WTC11 (cell line): ENCODE data around the gene ADAMTS12. TPM values are rescaled to one million over a fixed set of nuclear protein-coding genes. Genes with fewer than 3 reads are reported as not detected.

Experiments
- ATAC-seq: fragments of 200-7000 bp; cut with Tn5 transposase; 2 replicates; pipeline ENCODE4 v1.10.0; 2021; ENCODE audit warnings: mild to moderate bottlenecking, moderate library complexity
- CTCF ChIA-PET: fragments of 300-600 bp; sonication (Branson Sonifier 250); formaldehyde crosslinking; loops from one replicate; lab custom pipeline; 2021; ENCODE audit warnings: antibody characterized with exemption; lab: Charles Lee
- POLR2A ChIA-PET: fragments of 350-600 bp; sonication (Branson Sonifier 250); formaldehyde crosslinking; loops from one replicate; lab custom pipeline; 2021; ENCODE audit warnings: antibody characterized with exemption; lab: Charles Lee
- DNase-seq: peaks from one replicate; pipeline ENCODE4 v3.0.0; 2021; ENCODE audit warnings: low spot score
- H3K27ac Mint-ChIP-seq: 2 replicates; pipeline ENCODE4 v1.8.0; 2021; ENCODE audit warnings: mixed read lengths
- H3K27me3 Mint-ChIP-seq: 2 replicates; pipeline ENCODE4 v1.8.0; 2021; ENCODE audit warnings: low read depth, mild to moderate bottlenecking, moderate library complexity, mixed read lengths
- H3K36me3 Mint-ChIP-seq: 2 replicates; pipeline ENCODE4 v1.8.0; 2021; ENCODE audit warnings: mixed read lengths
- H3K4me1 Mint-ChIP-seq: 2 replicates; pipeline ENCODE4 v1.8.0; 2022; ENCODE audit warnings: mixed read lengths
- H3K4me3 Mint-ChIP-seq: 2 replicates; pipeline ENCODE4 v1.8.0; 2021; ENCODE audit warnings: mild to moderate bottlenecking, moderate library complexity, mixed read lengths
- H3K9me3 Mint-ChIP-seq: 2 replicates; pipeline ENCODE4 v1.8.0; 2021; ENCODE audit warnings: mixed read lengths
- CREB1 ChIP-seq: sonication (generic); formaldehyde crosslinking; IDR thresholded peaks from 2 replicates; pipeline ENCODE4 v1.8.0; 2023; ENCODE audit warnings: mild to moderate bottlenecking, missing genetic modification reagents
- CREM ChIP-seq: sonication (generic); formaldehyde crosslinking; IDR thresholded peaks from 2 replicates; pipeline ENCODE4 v1.8.1; 2022; ENCODE audit warnings: mild to moderate bottlenecking, missing genetic modification reagents, moderate library complexity
- FOXJ3 ChIP-seq: sonication (generic); formaldehyde crosslinking; IDR thresholded peaks from 2 replicates; pipeline ENCODE4 v1.9.0; 2021; ENCODE audit warnings: missing genetic modification reagents, mild to moderate bottlenecking, borderline replicate concordance
- FOXK1 ChIP-seq: sonication (generic); formaldehyde crosslinking; IDR thresholded peaks from 2 replicates; pipeline ENCODE4 v1.8.0; 2022; ENCODE audit warnings: mild to moderate bottlenecking, moderate library complexity, missing genetic modification reagents
- HMGA2 ChIP-seq: fragments of 250-450 bp; sonication (Bioruptor Pico); IDR thresholded peaks from 2 replicates; pipeline ENCODE4 v1.4.0; 2021; ENCODE audit warnings: mild to moderate bottlenecking, moderate library complexity
- JUN ChIP-seq: sonication (generic); formaldehyde crosslinking; IDR thresholded peaks from 2 replicates; pipeline ENCODE4 v1.8.0; 2023; ENCODE audit warnings: mild to moderate bottlenecking, missing genetic modification reagents
- NFE2L1 ChIP-seq: sonication (generic); formaldehyde crosslinking; IDR thresholded peaks from 2 replicates; pipeline ENCODE4 v1.8.1; 2023; ENCODE audit warnings: missing genetic modification reagents
- NFYB ChIP-seq: sonication (generic); formaldehyde crosslinking; conservative IDR thresholded peaks from 2 replicates; pipeline ENCODE4 v1.8.0; 2022; ENCODE audit warnings: low read depth, missing genetic modification reagents
- SMAD3 ChIP-seq: sonication (generic); formaldehyde crosslinking; IDR thresholded peaks from 2 replicates; pipeline ENCODE4 v1.8.0; 2022; ENCODE audit warnings: missing genetic modification reagents, mild to moderate bottlenecking, borderline replicate concordance
- SP1 ChIP-seq: sonication (generic); formaldehyde crosslinking; conservative IDR thresholded peaks from 2 replicates; pipeline ENCODE4 v1.8.1; 2022; ENCODE audit warnings: missing genetic modification reagents
- TCF7 ChIP-seq: sonication (generic); formaldehyde crosslinking; IDR thresholded peaks from 2 replicates; pipeline ENCODE4 v1.8.0; 2022; ENCODE audit warnings: mild to moderate bottlenecking, low read depth, missing genetic modification reagents, moderate library complexity
- TP53 ChIP-seq: sonication (generic); formaldehyde crosslinking; IDR thresholded peaks from 2 replicates; pipeline ENCODE4 v1.8.1; 2023; ENCODE audit warnings: mild to moderate bottlenecking, missing genetic modification reagents
- ZNF138 ChIP-seq: sonication (generic); formaldehyde crosslinking; conservative IDR thresholded peaks from 2 replicates; pipeline ENCODE4 v1.8.1; 2022; ENCODE audit warnings: mild to moderate bottlenecking, moderate library complexity, missing genetic modification reagents
- ZNF232 ChIP-seq: sonication (generic); formaldehyde crosslinking; IDR thresholded peaks from 2 replicates; pipeline ENCODE4 v1.8.0; 2022; ENCODE audit warnings: mild to moderate bottlenecking, missing genetic modification reagents
- total RNA-seq: library from RNA; stranded (reverse); gene quantifications from 3 replicates; pipeline ENCODE4 v1.2.3, GENCODE V29; 2021
- TF ChIP-seq, protein P1 (sequence below): sonication (generic); formaldehyde crosslinking; IDR thresholded peaks from 2 replicates; pipeline ENCODE4 v1.8.0; 2022; ENCODE audit warnings: missing genetic modification reagents
- TF ChIP-seq, protein P2 (sequence below): sonication (generic); formaldehyde crosslinking; IDR thresholded peaks from 2 replicates; pipeline ENCODE4 v1.8.1; 2023; ENCODE audit warnings: mild to moderate bottlenecking, missing genetic modification reagents
- TF ChIP-seq, protein P3 (sequence below): sonication (generic); formaldehyde crosslinking; IDR thresholded peaks from 2 replicates; pipeline ENCODE4 v1.8.1; 2022; ENCODE audit warnings: mild to moderate bottlenecking, missing genetic modification reagents, moderate library complexity, borderline replicate concordance
- TF ChIP-seq, protein P4 (sequence below): sonication (generic); formaldehyde crosslinking; IDR thresholded peaks from 2 replicates; pipeline ENCODE4 v1.8.1; 2023; ENCODE audit warnings: mild to moderate bottlenecking, missing genetic modification reagents, borderline replicate concordance
- TF ChIP-seq, protein P5 (sequence below): fragments of 250-450 bp; sonication (Bioruptor Pico); conservative IDR thresholded peaks from 2 replicates; pipeline ENCODE4 v1.9.0; 2021; ENCODE audit warnings: mild to moderate bottlenecking
- TF ChIP-seq, protein P6 (sequence below): sonication (generic); formaldehyde crosslinking; IDR thresholded peaks from 2 replicates; pipeline ENCODE4 v1.8.0; 2022; ENCODE audit warnings: mild to moderate bottlenecking, missing genetic modification reagents

Gene ADAMTS12
- total RNA-seq, 1 experiment from 2014 or later = 13.5 TPM

DNA sequence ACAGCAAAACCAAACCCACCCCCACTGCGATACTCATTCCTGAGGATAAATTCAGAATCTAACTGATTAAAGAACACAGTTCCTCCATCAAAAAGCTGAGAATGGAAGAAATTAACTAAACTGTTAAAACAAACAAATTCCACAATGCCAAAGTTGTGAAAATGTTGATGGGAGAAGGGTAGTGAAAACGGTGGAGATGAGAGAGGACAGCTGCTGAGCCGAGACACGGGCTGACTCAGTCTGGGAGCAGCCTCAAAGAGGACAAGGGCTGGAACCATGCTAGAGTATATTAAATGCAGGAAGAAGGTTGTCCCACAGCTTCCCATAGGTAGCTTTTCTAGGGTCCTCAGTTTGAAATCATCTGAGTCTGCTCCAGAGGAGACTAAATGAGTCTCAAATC is 14.3 kb downstream of the ADAMTS12 start:
- ATAC-seq = no peak
- ChIA-PET CTCF (no interaction called here), POLR2A (no interaction called here)

More for the DNA sequence above, 14.3 kb downstream of the ADAMTS12 start:
- Mint-ChIP-seq H3K36me3 (peaks cover 30% of the 10 kb centered on the region), H3K27me3 (no peaks in the 10 kb centered on the region), H3K9me3 (peaks cover 28% of the 10 kb centered on the region), H3K4me1 (peaks cover 11% of the 10 kb centered on the region), H3K4me3 (no peak overlapping the region), H3K27ac (no peak overlapping the region)
- TF ChIP-seq FOXK1 (CRISPR knock-in tag) = no peak
- TF ChIP-seq SMAD3 (CRISPR knock-in tag) = no peak
- TF ChIP-seq SP1 (CRISPR knock-in tag) = no peak
- TF ChIP-seq, protein P1, sequence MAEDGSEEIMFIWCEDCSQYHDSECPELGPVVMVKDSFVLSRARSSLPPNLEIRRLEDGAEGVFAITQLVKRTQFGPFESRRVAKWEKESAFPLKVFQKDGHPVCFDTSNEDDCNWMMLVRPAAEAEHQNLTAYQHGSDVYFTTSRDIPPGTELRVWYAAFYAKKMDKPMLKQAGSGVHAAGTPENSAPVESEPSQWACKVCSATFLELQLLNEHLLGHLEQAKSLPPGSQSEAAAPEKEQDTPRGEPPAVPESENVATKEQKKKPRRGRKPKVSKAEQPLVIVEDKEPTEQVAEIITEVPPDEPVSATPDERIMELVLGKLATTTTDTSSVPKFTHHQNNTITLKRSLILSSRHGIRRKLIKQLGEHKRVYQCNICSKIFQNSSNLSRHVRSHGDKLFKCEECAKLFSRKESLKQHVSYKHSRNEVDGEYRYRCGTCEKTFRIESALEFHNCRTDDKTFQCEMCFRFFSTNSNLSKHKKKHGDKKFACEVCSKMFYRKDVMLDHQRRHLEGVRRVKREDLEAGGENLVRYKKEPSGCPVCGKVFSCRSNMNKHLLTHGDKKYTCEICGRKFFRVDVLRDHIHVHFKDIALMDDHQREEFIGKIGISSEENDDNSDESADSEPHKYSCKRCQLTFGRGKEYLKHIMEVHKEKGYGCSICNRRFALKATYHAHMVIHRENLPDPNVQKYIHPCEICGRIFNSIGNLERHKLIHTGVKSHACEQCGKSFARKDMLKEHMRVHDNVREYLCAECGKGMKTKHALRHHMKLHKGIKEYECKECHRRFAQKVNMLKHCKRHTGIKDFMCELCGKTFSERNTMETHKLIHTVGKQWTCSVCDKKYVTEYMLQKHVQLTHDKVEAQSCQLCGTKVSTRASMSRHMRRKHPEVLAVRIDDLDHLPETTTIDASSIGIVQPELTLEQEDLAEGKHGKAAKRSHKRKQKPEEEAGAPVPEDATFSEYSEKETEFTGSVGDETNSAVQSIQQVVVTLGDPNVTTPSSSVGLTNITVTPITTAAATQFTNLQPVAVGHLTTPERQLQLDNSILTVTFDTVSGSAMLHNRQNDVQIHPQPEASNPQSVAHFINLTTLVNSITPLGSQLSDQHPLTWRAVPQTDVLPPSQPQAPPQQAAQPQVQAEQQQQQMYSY (CRISPR knock-in tag) = no peak
- TF ChIP-seq, protein P2, sequence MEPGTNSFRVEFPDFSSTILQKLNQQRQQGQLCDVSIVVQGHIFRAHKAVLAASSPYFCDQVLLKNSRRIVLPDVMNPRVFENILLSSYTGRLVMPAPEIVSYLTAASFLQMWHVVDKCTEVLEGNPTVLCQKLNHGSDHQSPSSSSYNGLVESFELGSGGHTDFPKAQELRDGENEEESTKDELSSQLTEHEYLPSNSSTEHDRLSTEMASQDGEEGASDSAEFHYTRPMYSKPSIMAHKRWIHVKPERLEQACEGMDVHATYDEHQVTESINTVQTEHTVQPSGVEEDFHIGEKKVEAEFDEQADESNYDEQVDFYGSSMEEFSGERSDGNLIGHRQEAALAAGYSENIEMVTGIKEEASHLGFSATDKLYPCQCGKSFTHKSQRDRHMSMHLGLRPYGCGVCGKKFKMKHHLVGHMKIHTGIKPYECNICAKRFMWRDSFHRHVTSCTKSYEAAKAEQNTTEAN = no peak
- no peak for TF ChIP-seq NFE2L1 (CRISPR knock-in tag)
- no peak for TF ChIP-seq ZNF138 (CRISPR knock-in tag)
- no peak for TF ChIP-seq CREB1
- TF ChIP-seq, protein P3, sequence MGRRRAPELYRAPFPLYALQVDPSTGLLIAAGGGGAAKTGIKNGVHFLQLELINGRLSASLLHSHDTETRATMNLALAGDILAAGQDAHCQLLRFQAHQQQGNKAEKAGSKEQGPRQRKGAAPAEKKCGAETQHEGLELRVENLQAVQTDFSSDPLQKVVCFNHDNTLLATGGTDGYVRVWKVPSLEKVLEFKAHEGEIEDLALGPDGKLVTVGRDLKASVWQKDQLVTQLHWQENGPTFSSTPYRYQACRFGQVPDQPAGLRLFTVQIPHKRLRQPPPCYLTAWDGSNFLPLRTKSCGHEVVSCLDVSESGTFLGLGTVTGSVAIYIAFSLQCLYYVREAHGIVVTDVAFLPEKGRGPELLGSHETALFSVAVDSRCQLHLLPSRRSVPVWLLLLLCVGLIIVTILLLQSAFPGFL = no peak
- no peak for TF ChIP-seq TCF7 (CRISPR knock-in tag)
- TF ChIP-seq FOXJ3 = no peak
- TF ChIP-seq, protein P4, sequence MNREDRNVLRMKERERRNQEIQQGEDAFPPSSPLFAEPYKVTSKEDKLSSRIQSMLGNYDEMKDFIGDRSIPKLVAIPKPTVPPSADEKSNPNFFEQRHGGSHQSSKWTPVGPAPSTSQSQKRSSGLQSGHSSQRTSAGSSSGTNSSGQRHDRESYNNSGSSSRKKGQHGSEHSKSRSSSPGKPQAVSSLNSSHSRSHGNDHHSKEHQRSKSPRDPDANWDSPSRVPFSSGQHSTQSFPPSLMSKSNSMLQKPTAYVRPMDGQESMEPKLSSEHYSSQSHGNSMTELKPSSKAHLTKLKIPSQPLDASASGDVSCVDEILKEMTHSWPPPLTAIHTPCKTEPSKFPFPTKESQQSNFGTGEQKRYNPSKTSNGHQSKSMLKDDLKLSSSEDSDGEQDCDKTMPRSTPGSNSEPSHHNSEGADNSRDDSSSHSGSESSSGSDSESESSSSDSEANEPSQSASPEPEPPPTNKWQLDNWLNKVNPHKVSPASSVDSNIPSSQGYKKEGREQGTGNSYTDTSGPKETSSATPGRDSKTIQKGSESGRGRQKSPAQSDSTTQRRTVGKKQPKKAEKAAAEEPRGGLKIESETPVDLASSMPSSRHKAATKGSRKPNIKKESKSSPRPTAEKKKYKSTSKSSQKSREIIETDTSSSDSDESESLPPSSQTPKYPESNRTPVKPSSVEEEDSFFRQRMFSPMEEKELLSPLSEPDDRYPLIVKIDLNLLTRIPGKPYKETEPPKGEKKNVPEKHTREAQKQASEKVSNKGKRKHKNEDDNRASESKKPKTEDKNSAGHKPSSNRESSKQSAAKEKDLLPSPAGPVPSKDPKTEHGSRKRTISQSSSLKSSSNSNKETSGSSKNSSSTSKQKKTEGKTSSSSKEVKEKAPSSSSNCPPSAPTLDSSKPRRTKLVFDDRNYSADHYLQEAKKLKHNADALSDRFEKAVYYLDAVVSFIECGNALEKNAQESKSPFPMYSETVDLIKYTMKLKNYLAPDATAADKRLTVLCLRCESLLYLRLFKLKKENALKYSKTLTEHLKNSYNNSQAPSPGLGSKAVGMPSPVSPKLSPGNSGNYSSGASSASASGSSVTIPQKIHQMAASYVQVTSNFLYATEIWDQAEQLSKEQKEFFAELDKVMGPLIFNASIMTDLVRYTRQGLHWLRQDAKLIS (CRISPR knock-in tag) = no peak
- TF ChIP-seq ZNF232 (CRISPR knock-in tag) = no peak
- TF ChIP-seq TP53 = no peak
- TF ChIP-seq JUN = no peak
- TF ChIP-seq, protein P5, sequence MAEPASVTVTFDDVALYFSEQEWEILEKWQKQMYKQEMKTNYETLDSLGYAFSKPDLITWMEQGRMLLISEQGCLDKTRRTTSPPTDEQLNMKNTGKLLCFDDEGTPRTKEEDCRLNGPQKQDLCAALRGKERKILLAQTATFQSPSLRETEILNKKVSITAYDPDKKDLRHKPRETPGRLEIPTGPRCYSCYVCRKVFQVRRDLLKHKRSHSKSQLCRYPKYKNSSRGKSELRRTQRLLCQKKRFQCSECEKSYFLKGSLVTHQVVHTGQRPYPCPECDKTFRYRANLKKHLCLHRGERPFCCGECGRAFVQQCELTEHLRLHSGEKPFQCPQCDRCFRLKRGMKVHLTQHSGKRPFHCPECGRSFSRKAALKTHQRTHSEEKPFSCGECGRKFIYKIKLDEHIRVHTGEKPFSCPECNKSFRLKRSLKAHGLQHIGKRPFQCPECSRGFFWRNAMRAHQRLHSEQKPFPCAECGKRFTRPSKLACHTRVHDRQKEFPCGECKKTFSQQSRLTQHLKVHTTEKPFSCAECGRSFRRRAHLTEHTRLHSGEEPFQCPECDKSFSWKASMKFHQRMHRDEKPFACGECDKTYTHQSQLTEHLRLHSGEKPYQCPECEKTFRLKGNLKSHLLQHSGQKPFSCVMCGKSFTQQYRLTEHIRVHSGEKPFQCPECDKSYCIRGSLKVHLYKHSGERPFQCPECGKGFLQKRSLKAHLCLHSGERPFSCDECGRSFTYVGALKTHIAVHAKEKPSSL (CRISPR knock-in tag) = no peak
- TF ChIP-seq CREM (CRISPR knock-in tag) = no peak
- TF ChIP-seq, protein P6, sequence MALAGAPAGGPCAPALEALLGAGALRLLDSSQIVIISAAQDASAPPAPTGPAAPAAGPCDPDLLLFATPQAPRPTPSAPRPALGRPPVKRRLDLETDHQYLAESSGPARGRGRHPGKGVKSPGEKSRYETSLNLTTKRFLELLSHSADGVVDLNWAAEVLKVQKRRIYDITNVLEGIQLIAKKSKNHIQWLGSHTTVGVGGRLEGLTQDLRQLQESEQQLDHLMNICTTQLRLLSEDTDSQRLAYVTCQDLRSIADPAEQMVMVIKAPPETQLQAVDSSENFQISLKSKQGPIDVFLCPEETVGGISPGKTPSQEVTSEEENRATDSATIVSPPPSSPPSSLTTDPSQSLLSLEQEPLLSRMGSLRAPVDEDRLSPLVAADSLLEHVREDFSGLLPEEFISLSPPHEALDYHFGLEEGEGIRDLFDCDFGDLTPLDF (CRISPR knock-in tag) = no peak
- no peak for TF ChIP-seq NFYB (CRISPR knock-in tag)
- TF ChIP-seq HMGA2 = no peak
- no peak for DNase-seq
